Esophagus muscularis mucosa (tissue), 4 donors: ENCODE measurements around the gene MYPN. TPM values are rescaled to one million over a fixed set of nuclear protein-coding genes. Genes with fewer than 3 reads are reported as not detected.
A peak's percentile ranks its signal among the peaks of the same experiment; 100 is the strongest.

Experiments
- DNase-seq: peaks from one replicate; pipeline ENCODE4 v3.0.0-alpha.2; 2017; ENCODE audit errors: extremely low spot score
- H3K27ac ChIP-seq, 4 donors: fragments of 200-600 bp; sonication (generic); replicated peaks in 1 of 4; 1 replicate in 3 of 4; 2 replicates in 1 of 4; pipeline ENCODE4 v1.5.1; 2016 to 2019; ENCODE audit warnings: mild to moderate bottlenecking in 1 of 4
- H3K27me3 ChIP-seq, 4 donors: fragments of 200-600 bp; sonication (generic); one replicate each; pipeline versions ENCODE4 v1.5.1 to v1.6.0; 2016 to 2019
- H3K36me3 ChIP-seq, 4 donors: fragments of 200-600 bp; sonication (generic); one replicate each; pipeline ENCODE4 v1.5.1; 2016 to 2019
- H3K4me1 ChIP-seq, 4 donors: fragments of 200-600 bp; sonication (generic); one replicate each; pipeline ENCODE4 v1.5.1; 2016 to 2019
- H3K4me3 ChIP-seq, 4 donors: fragments of 200-600 bp; sonication (generic); 1 replicate in 2 of 4; 2 replicates in 2 of 4; pipeline ENCODE4 v1.5.1; 2016 to 2019; ENCODE audit warnings: mild to moderate bottlenecking in 4 of 4, moderate library complexity in 1 of 4
- H3K9me3 ChIP-seq, 4 donors: fragments of 200-600 bp; sonication (generic); 1 replicate in 3 of 4; 2 replicates in 1 of 4; pipeline ENCODE4 v1.5.1; 2016 to 2019
- CTCF ChIP-seq, 3 experiments: fragments of 200-600 bp in 2 of 3; fragments of 450-650 bp in 1 of 3; sonication (generic) in 2 of 3; IDR thresholded peaks; one replicate each; pipeline ENCODE4 v1.5.1; 2017 to 2019; ENCODE audit warnings: antibody characterized with exemption in 3 of 3, mild to moderate bottlenecking in 2 of 3, moderate library complexity in 1 of 3
- EP300 ChIP-seq: sonication (generic); formaldehyde crosslinking; IDR thresholded peaks from one replicate; pipeline ENCODE4 v1.6.1; 2017; ENCODE audit warnings: antibody characterized with exemption
- POLR2A ChIP-seq: fragments of 450-650 bp; IDR thresholded peaks from one replicate; pipeline ENCODE4 v1.6.1; 2017; ENCODE audit warnings: antibody characterized with exemption, moderate library complexity, mild to moderate bottlenecking, low read depth
- POLR2AphosphoS5 ChIP-seq, 2 donors: sonication (generic); formaldehyde crosslinking; IDR thresholded peaks; one replicate each; pipeline ENCODE4 v1.6.1; 2017; ENCODE audit warnings: antibody characterized with exemption in 2 of 2
- WGBS: methylation state at CpG from one replicate; pipeline ENCODE4 v1.1.5; 2018; 5-methylcytosine and 5-hydroxymethylcytosine counted together
- intact Hi-C: fragments of 100-400 bp; cut with DNase I; formaldehyde crosslinking; loops from one replicate; pipeline ENCODE4 v1.15.1; 2023
- total RNA-seq, 4 donors: library from RNA; depleted of rRNA; stranded (reverse); fragments of >200 nt; gene quantifications; one replicate each; pipeline versions ENCODE4 v1.1.0 to v1.2.1, GENCODE V29; 2016

Gene MYPN
- total RNA-seq: 1 to 10 TPM in 1 of 4 donors, under 1 TPM in 3; 0.50 to 1.5 (median 0.67) TPM

- peaks cover 0 to 16% (median 8%) of the 10 kb centered on the region in 4 donors for H3K4me1 ChIP-seq
- H3K36me3 ChIP-seq: no peaks in the 10 kb centered on the region
- peak within 1 kb of the TSS; percentile 15 to 31 (median 22) for H3K4me3 ChIP-seq
- peak within 1 kb of the TSS in 3 of 4 donors; percentile 12 to 31 (median 30) for H3K27ac ChIP-seq
- TF ChIP-seq POLR2AphosphoS5 (IDR thresholded peaks at IDR 0.05) (no peak), CTCF (IDR thresholded peaks at IDR 0.05) (no peak), POLR2A (no peak), EP300 (no peak)
- 27% methylated on average over 3 of the region's 3 CpGs for WGBS
- DNase-seq: no peak
- H3K27me3 ChIP-seq: no peaks in the 10 kb centered on the region
- intact Hi-C loops: no loop called here
- no peaks in the 10 kb centered on the region for H3K9me3 ChIP-seq
These were observed at the start of gene MYPN for GRCh38 chr10:68109331-68109730. Gene MYPN, plus strand, starts transcription at chr10:68109488. Its CDS starts 11,951 bp downstream, at chr10:68121439.

GRCh38 chr10:68067029-68067428, 42.3 kb upstream of the MYPN start:
- H3K9me3 ChIP-seq: no peaks in the 10 kb centered on the region
- peaks cover 0 to 23% (median 9%) of the 10 kb centered on the region in 4 donors for H3K36me3 ChIP-seq
- WGBS: 60% methylated on average over 4 of the region's 4 CpGs
- intact Hi-C loops: no loop called here
- no peak overlapping the region for H3K27ac ChIP-seq
- TF ChIP-seq POLR2AphosphoS5 (IDR thresholded peaks at IDR 0.05) (no peak), EP300 (no peak), CTCF (IDR thresholded peaks at IDR 0.05) (no peak), POLR2A (no peak)
- no peaks in the 10 kb centered on the region for H3K27me3 ChIP-seq
- no peak for DNase-seq
- peaks cover 7 to 17% (median 14%) of the 10 kb centered on the region in 4 donors for H3K4me1 ChIP-seq
- H3K4me3 ChIP-seq: no peak overlapping the region

- intact Hi-C loops: no loop called here
- H3K4me1 ChIP-seq: peaks cover 11 to 22% (median 18%) of the 10 kb centered on the region in 4 donors
- DNase-seq: no peak
- no peak for TF ChIP-seq CTCF (IDR thresholded peaks at IDR 0.05)
- no peak for TF ChIP-seq EP300
- TF ChIP-seq POLR2AphosphoS5 (IDR thresholded peaks at IDR 0.05): no peak
- no peak for TF ChIP-seq POLR2A
- H3K27ac ChIP-seq: no peak overlapping the region
- WGBS: 74% methylated on average over 3 of the region's 3 CpGs
- peaks cover 0 to 23% (median 9%) of the 10 kb centered on the region in 4 donors for H3K36me3 ChIP-seq
- H3K4me3 ChIP-seq: no peak overlapping the region
- H3K27me3 ChIP-seq: no peaks in the 10 kb centered on the region
- H3K9me3 ChIP-seq: no peaks in the 10 kb centered on the region
These were observed 41.8 kb upstream of the MYPN start for GRCh38 chr10:68067508-68067907.

GRCh38 chr10:68073631-68074030, 35.7 kb upstream of the MYPN start:
- peak overlapping the region; percentile 94 to 99 (median 99) for H3K27ac ChIP-seq
- H3K9me3 ChIP-seq: no peaks in the 10 kb centered on the region
- 11% methylated on average over 3 of the region's 3 CpGs for WGBS
- peaks cover 16 to 41% (median 38%) of the 10 kb centered on the region in 4 donors for H3K4me1 ChIP-seq
- TF ChIP-seq CTCF (IDR thresholded peaks at IDR 0.05) (no peak), EP300 (no peak), POLR2AphosphoS5 (IDR thresholded peaks at IDR 0.05) (no peak), POLR2A (no peak)
- no peak for DNase-seq
- peaks cover 0 to 11% (median 6%) of the 10 kb centered on the region in 4 donors for H3K36me3 ChIP-seq
- intact Hi-C loops: loop anchor here (10.0 kb wide), 1 partner anchor 219 kb away; no protein-coding TSS in a partner anchor
- no peaks in the 10 kb centered on the region for H3K27me3 ChIP-seq
- H3K4me3 ChIP-seq: peak overlapping the region; percentile 74 to 95 (median 90)
